Osteoblast (primary cell): ENCODE measurements around the gene SLC13A1. TPM values are rescaled to one million over a fixed set of nuclear protein-coding genes. Genes with fewer than 3 reads are reported as not detected.

Source experiments
- DNase-seq: peaks from one replicate; pipeline ENCODE4 v3.0.0; 2011; ENCODE audit warnings: low spot score, mixed read lengths; ENCODE audit not compliant: insufficient read length; ENCODE audit errors: missing footprints
- H2AFZ ChIP-seq: 2 replicates; pipeline ENCODE4 v1.6.0; 2011; ENCODE audit warnings: mild to moderate bottlenecking, low read length
- H3K27ac ChIP-seq: 2 replicates; pipeline ENCODE4 v1.5.1; 2011; ENCODE audit warnings: mild to moderate bottlenecking, low read depth, low read length, moderate library complexity
- H3K27me3 ChIP-seq: 2 replicates; pipeline ENCODE4 v1.6.0; 2012; ENCODE audit warnings: mild to moderate bottlenecking, control low read depth, inconsistent platforms, low read length, moderate library complexity; ENCODE audit not compliant: insufficient read depth
- H3K36me3 ChIP-seq: 2 replicates; pipeline ENCODE4 v1.5.1; 2011; ENCODE audit warnings: mild to moderate bottlenecking, low read length, control low read depth, moderate library complexity; ENCODE audit not compliant: insufficient read depth
- H3K4me1 ChIP-seq: 2 replicates; pipeline ENCODE4 v1.5.1; 2011; ENCODE audit warnings: mild to moderate bottlenecking, low read length, control low read depth, moderate library complexity; ENCODE audit not compliant: insufficient read depth
- H3K4me2 ChIP-seq: 2 replicates; pipeline ENCODE4 v1.6.0; 2011; ENCODE audit warnings: mild to moderate bottlenecking, low read length; ENCODE audit not compliant: insufficient read depth
- H3K4me3 ChIP-seq: fragments of 200-600 bp; sonication (generic); 3 replicates; pipeline ENCODE4 v1.5.1; 2012; ENCODE audit warnings: mild to moderate bottlenecking, low read length, inconsistent platforms; ENCODE audit not compliant: insufficient read depth
- H3K79me2 ChIP-seq: 2 replicates; pipeline ENCODE4 v1.6.0; 2012; ENCODE audit warnings: mild to moderate bottlenecking, low read length, control low read depth, inconsistent platforms; ENCODE audit not compliant: insufficient read depth
- H3K9me3 ChIP-seq: 2 replicates; pipeline ENCODE4 v1.5.1; 2011; ENCODE audit warnings: low read depth, low read length, control low read depth
- H4K20me1 ChIP-seq: 2 replicates; pipeline ENCODE4 v1.6.0; 2012; ENCODE audit warnings: mild to moderate bottlenecking, low read length, control low read depth; ENCODE audit not compliant: insufficient read depth
- total RNA-seq: library from RNA; depleted of rRNA; stranded (reverse); fragments of >200 nt; gene quantifications from 2 replicates; pipeline ENCODE4 v1.2.3, GENCODE V29; 2012
- TF ChIP-seq, protein P1 (sequence below): IDR thresholded peaks from 2 replicates; pipeline ENCODE4 v1.5.1; 2011; ENCODE audit warnings: mild to moderate bottlenecking, low read depth, low read length, moderate library complexity; ENCODE audit errors: extremely low read depth

SLC13A1 gene
- total RNA-seq, 1 donor = not detected

- no peaks in the 10 kb centered on the region for H3K36me3 ChIP-seq
- H3K9me3 ChIP-seq = no peaks in the 10 kb centered on the region
- TF ChIP-seq, protein P1, sequence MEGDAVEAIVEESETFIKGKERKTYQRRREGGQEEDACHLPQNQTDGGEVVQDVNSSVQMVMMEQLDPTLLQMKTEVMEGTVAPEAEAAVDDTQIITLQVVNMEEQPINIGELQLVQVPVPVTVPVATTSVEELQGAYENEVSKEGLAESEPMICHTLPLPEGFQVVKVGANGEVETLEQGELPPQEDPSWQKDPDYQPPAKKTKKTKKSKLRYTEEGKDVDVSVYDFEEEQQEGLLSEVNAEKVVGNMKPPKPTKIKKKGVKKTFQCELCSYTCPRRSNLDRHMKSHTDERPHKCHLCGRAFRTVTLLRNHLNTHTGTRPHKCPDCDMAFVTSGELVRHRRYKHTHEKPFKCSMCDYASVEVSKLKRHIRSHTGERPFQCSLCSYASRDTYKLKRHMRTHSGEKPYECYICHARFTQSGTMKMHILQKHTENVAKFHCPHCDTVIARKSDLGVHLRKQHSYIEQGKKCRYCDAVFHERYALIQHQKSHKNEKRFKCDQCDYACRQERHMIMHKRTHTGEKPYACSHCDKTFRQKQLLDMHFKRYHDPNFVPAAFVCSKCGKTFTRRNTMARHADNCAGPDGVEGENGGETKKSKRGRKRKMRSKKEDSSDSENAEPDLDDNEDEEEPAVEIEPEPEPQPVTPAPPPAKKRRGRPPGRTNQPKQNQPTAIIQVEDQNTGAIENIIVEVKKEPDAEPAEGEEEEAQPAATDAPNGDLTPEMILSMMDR = no peak
- H3K4me1 ChIP-seq = no peaks in the 10 kb centered on the region
- H4K20me1 ChIP-seq = no peaks in the 10 kb centered on the region
- no peak overlapping the region for H3K27ac ChIP-seq
- no peaks in the 10 kb centered on the region for H3K27me3 ChIP-seq
- DNase-seq = no peak
- H3K4me3 ChIP-seq = no peak overlapping the region
- no peak overlapping the region for H2AFZ ChIP-seq
- no peak overlapping the region for H3K4me2 ChIP-seq
- no peaks in the 10 kb centered on the region for H3K79me2 ChIP-seq
Measured at GRCh38 chr7:123184271-123184670, 15.5 kb downstream of the SLC13A1 start.

DNA sequence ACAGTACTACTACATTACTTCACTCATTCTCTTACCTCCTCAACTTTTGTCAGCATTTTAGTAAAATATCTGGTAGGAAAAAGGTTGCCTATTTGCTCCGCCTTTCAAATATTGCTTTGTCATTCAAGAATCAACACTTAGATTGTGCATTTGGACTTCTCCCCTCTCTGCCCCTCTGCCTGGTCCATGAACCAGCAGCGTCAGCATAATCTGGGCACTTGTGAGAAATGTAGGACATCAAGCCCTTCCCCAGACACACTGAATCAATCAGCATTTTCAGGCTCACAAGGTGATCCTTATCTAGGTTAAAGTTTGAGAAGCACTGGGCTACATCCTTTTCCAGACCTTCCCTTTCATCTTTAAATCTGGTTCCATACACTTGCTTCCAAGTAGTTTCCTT, 16.3 kb downstream of the SLC13A1 start:
- Histone ChIP-seq H3K27ac (no peak overlapping the region), H3K27me3 (no peaks in the 10 kb centered on the region), H3K4me3 (no peak overlapping the region), H2AFZ (no peak overlapping the region), H3K9me3 (no peaks in the 10 kb centered on the region), H3K4me2 (no peak overlapping the region), H4K20me1 (no peaks in the 10 kb centered on the region), H3K4me1 (no peaks in the 10 kb centered on the region), H3K36me3 (no peaks in the 10 kb centered on the region), H3K79me2 (no peaks in the 10 kb centered on the region)
- TF ChIP-seq, protein P1 = no peak
- no peak for DNase-seq

- H3K27me3 ChIP-seq = no peaks in the 10 kb centered on the region
- H2AFZ ChIP-seq = no peak overlapping the region
- H3K27ac ChIP-seq = no peak overlapping the region
- H3K79me2 ChIP-seq = no peaks in the 10 kb centered on the region
- no peaks in the 10 kb centered on the region for H3K36me3 ChIP-seq
- no peak overlapping the region for H3K4me2 ChIP-seq
- no peak for DNase-seq
- no peaks in the 10 kb centered on the region for H3K4me1 ChIP-seq
- no peaks in the 10 kb centered on the region for H4K20me1 ChIP-seq
- TF ChIP-seq, protein P1 = no peak
- no peak overlapping the region for H3K4me3 ChIP-seq
- H3K9me3 ChIP-seq = no peaks in the 10 kb centered on the region
Measured at GRCh38 chr7:123177442-123177841, 22.3 kb downstream of the SLC13A1 start.

GRCh38 chr7:123170333-123171246, 29.2 kb downstream of the SLC13A1 start:
- H4K20me1 ChIP-seq = no peaks in the 10 kb centered on the region
- no peak overlapping the region for H3K4me3 ChIP-seq
- H3K9me3 ChIP-seq = no peaks in the 10 kb centered on the region
- H3K4me2 ChIP-seq = no peak overlapping the region
- H2AFZ ChIP-seq = no peak overlapping the region
- H3K36me3 ChIP-seq = no peaks in the 10 kb centered on the region
- TF ChIP-seq, protein P1 = no peak
- H3K4me1 ChIP-seq = no peaks in the 10 kb centered on the region
- H3K27ac ChIP-seq = no peak overlapping the region
- H3K79me2 ChIP-seq = no peaks in the 10 kb centered on the region
- DNase-seq = no peak
- no peaks in the 10 kb centered on the region for H3K27me3 ChIP-seq
